ENCODE results near the gene CCDC80.
"Not testable (repeated sequence)": the region's sequence is repeated elsewhere in the genome, so short reads cannot be mapped to it uniquely, and the experiment has no call there.

Gene CCDC80

GRCh38 chr3:112675943-112676535 is 35.1 kb upstream of the CCDC80 start:
- TF ChIP-seq CTCF (IDR thresholded peaks at IDR 0.05; ENCODE audit: borderline replicate concordance, insufficient read depth, low read depth, low read length) = no peak
- H3K4me3 ChIP-seq (ENCODE audit: low read depth, low read length) = no peak overlapping the region

GRCh38 chr3:112675349-112675748 is 34.4 kb upstream of the CCDC80 start:
- no peak overlapping the region for H3K4me3 ChIP-seq (ENCODE audit: low read depth, low read length)
- no peak for TF ChIP-seq CTCF (IDR thresholded peaks at IDR 0.05; ENCODE audit: borderline replicate concordance, insufficient read depth, low read depth, low read length)

- TF ChIP-seq CTCF (IDR thresholded peaks at IDR 0.05; ENCODE audit: borderline replicate concordance, insufficient read depth, low read depth, low read length) = no peak
- H3K4me3 ChIP-seq (ENCODE audit: low read depth, low read length) = no peak overlapping the region
Measured at GRCh38 chr3:112672716-112673541, 32.0 kb upstream of the CCDC80 start.

- no peak overlapping the region for H3K4me3 ChIP-seq (ENCODE audit: low read depth, low read length)
- no peak for TF ChIP-seq CTCF (IDR thresholded peaks at IDR 0.05; ENCODE audit: borderline replicate concordance, insufficient read depth, low read depth, low read length)
Measured at GRCh38 chr3:112671930-112672715, 31.2 kb upstream of the CCDC80 start.

- H3K4me3 ChIP-seq (ENCODE audit: low read depth, low read length) = no peak overlapping the region
- no peak for TF ChIP-seq CTCF (IDR thresholded peaks at IDR 0.05; ENCODE audit: borderline replicate concordance, insufficient read depth, low read depth, low read length)
Measured at GRCh38 chr3:112670824-112671223, 29.9 kb upstream of the CCDC80 start.

- H3K4me3 ChIP-seq (ENCODE audit: low read depth, low read length) = no peak overlapping the region
- TF ChIP-seq CTCF (IDR thresholded peaks at IDR 0.05; ENCODE audit: borderline replicate concordance, insufficient read depth, low read depth, low read length) = no peak
Measured at GRCh38 chr3:112667599-112667998, 26.7 kb upstream of the CCDC80 start.

- H3K4me3 ChIP-seq (ENCODE audit: low read depth, low read length) = not testable (repeated sequence)
Measured at GRCh38 chr3:112665009-112665408, 24.1 kb upstream of the CCDC80 start.

Measured in GM12875 (cell line).